Stimulated activated CD4-positive, alpha-beta T cell treated with anti-CD3 and anti-CD28 coated beads, Interleukin-12 subunit alpha, Interleukin-12 subunit beta, amount 100 ng/mL, for 48 hours (primary cell): ENCODE results near the gene TIGD1.
"Not testable (repeated sequence)": the region's sequence is repeated elsewhere in the genome, so short reads cannot be mapped to it uniquely, and the experiment has no call there.

Experiments
- DNase-seq, 3 donors: peaks; one replicate each; pipeline ENCODE4 v3.0.0-alpha.2; 2020; ENCODE audit warnings: low read depth in 2 of 3, low spot score in 1 of 3

The TIGD1 gene

DNA sequence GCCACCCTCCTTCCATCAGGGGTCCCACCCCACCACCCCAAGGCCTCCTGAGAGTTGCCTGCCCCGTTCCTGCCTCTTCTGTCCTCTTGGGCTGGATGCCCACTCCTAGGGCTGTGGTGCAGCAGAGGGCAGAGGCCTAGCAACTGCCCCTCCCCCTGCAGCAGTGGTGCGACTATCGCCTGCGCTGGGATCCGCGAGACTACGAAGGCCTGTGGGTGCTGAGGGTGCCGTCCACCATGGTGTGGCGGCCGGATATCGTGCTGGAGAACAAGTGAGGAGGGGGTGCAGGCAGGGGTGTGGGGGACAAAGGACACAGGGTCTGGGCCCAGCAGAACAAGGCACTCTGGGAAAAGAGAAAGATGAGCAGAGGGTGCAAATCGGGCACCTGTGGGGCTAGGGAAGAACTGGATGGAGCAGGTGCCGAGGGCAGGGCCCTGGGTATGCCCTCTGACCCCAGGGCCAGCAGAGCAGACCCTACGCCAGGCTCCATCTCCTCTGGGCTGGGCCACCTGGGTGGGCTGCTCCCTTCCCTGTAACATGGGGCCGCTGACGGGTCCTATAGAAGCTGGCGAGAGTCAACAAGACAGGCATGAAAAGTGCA is 9.8 kb downstream of the TIGD1 start:
- no peak for DNase-seq

DNA sequence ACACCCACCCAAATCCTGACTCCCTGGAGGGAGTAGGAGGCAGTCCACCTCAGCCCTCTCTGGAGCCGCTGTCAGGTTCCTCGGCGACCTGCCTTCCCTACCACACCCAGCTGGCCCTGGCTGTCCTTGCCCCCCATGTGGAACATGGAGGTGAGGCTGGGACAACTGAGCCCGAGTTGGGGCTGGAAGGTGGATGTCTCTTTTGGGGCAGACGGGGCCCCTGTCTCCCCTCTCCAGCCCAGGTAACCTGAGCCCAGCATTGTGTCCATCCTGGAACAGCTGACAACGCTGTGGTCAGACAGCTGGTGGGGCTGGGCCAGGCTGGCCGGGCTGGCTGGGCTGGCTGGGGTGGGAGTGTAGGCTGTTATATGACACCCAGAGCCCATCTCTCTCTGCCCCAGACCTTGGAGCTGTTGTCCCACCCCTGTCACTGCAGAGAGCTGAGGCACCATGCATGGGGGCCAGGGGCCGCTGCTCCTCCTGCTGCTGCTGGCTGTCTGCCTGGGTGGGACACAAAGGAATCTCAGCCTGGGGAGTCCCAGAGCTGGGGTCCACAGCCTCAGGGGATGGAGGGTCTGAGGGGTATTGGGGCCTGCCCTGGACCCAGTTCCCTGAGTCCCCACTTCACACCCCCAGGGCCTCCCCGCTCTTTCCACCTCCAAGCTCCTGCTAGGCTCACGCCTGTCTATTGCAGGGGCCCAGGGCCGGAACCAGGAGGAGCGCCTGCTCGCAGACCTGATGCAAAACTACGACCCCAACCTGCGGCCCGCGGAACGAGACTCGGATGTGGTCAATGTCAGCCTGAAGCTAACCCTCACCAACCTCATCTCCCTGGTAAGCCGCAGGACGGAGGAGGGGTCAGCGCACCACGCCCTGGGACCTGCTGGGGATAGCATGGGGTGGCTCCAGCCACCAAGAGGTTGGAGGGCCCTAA is 10.8 kb downstream of the TIGD1 start, which contains the start of gene CHRNG:
Gene CHRNG, plus strand, starts transcription at position 395 of the 934 bp plus-strand sequence. Its CDS starts 56 bp downstream, at position 451.
- no peak for DNase-seq

DNA sequence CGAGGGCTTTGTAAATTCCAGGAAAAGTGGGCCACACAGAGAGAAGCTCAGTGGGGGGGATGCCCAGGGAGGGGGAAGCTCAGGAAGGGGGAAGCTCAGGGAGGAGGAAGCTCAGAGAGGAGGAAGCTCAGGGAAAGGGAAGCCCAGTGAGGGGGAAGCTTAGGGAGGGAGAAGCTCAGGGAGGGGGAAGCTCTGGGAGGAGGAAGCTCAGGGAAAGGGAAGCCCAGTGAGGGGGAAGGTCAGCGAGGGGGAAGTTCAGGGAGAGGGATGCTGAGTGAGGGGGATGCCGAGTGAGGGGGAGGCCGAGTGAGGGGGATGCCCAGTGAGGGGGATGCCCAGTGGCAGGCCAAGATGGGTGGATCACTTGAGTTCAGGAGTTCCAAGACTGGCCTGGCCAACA is 11.7 kb downstream of the TIGD1 start:
- no peak for DNase-seq

DNA sequence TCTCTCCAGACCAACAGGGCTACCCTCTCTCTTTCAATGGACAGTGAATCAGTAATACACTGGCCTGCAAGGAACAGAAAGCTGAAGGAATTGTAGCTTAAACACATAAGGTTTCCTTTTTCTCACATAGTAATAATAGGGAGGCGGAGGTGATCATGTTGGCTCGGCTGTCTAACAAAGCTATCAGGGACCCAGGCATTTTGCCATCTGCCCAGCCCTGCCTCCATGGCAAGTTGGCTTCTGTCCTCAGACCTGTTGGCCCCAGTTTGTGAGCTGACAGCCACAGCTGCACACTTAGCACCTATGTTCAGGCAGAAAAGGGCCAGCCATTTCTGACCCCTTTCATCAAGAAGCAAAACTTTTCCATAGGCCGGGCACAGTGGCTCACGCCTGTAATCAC is 12.9 kb downstream of the TIGD1 start:
- DNase-seq: no peak

DNA sequence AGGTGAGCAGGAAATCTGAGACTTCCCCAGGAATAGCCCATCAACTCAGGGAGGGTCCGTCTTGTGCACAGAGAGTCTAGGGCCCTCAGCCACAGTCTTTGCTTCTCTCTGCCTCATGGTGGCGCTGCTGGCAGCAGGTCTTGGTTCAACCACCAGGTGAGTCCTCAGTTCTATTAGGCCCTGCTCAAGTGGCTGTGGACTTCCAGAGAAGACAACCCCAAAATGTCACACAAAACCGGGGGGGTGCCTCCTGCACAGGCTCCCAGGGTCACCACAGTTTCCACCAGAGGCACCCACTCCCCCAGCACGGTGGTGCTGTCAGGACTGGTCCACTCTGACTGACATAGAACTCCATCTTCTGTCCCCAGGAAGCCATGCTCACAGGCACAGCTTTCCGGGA is 13.3 kb downstream of the TIGD1 start:
- DNase-seq: no peak

DNA sequence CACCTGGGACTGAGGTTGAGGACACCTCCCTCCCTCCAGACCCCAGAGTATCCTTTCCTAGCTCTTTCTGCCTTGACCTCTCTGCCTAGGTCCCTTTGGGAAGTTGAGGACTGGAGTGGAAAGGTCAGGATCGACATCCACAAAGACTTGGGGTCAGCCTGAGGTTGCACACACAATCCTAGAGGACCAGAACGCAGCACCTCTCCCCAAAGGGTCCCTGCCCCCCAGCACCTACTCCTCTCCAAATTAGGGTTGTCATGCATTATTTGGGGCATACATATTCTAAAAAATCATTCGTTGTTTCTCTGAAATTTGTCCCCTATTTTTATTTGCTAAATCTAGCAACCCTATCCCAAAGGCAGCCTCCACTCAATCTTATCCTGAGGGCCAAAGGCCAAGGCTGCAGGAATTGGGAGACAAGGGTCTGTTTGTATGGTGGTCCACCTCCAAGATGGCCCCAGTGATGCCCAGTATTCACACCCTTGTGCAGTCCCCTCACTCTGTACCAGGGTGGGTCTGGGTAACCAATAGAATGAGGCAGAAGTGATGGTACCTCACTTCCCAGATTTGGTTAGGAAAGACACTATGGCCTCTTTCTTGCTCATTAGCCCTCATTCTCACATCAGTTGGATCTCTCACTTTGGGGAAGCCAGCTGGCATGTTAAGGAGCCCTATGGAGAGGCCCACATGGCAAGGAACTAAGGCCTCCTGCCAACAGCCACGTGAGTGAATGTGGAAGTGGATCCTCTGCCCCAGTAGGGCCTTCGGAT is 14.4 kb downstream of the TIGD1 start:
- no peak for DNase-seq

DNA sequence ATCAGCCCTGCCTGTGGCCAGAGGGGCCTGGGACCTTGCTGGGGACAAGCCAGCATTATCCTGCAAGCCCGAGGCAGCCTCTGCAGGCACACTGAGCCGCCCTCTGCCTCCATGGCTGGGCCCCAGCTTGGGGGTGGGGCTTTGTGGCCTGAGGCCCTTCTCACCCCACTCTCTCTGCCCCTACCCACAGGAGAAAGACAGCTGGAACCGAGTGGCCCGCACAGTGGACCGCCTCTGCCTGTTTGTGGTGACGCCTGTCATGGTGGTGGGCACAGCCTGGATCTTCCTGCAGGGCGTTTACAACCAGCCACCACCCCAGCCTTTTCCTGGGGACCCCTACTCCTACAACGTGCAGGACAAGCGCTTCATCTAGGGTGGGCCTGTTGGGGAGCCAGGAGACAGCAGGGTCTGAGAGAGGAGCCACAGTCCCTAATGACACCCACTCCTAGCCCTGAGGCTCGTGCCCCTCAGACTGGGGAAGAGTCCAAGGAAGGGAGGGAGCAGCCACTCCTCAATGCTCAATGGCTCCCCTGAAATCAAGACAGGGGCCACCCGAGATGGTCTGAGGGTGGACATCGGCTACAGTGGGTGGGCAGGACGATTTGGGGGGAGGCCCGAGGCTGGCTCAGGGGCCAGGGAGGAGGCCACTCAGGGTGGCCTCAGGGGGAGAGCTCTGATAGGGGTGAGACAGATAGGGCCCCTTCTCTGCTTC is 15.3 kb downstream of the TIGD1 start:
- DNase-seq: no peak

DNA sequence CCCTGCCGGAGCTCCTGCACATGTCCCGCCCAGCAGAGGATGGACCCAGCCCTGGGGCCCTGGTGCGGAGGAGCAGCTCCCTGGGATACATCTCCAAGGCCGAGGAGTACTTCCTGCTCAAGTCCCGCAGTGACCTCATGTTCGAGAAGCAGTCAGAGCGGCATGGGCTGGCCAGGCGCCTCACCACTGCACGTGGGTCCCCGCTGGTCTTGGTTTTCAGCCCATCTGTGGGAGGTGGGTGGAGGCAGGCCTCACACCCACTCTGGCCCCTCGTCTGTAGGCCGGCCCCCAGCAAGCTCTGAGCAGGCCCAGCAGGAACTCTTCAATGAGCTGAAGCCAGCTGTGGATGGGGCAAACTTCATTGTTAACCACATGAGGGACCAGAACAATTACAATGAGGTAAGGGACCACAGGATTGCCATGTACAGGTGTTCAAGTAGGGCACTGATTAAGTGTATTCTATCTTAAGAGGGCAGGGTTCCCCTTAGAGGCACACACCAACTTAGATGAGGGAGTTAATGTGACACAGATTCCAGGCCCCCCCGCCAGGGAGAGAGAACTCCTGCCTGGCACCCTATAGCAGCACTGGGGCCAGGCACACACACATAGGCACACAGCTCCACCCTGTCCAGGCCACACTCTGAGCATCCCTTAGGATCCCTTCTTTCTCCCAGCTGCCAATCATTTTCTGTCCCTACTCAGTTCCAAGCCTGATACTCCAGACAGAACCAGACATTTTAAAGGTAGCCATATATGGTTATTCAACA is 16.2 kb downstream of the TIGD1 start:
- DNase-seq: no peak

DNA sequence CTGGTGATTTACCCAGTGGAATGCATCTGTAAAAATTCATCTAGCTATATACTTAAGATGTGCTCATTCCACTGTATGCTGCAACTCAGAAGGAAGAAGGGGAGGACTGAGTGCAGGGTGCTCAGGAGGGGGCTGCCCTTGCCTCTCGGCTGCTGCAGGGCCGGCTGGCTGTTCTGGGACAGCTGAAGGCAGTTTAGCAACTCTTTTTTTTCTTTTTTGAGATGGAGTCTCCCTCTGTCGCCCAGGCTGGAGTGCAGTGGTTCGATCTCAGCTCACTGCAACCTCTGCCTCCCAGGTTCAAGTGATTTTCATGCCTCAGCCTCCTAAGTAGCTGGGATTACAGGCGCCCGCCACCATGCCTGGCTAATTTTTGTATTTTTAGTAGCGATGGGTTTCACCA is 17.5 kb downstream of the TIGD1 start:
- DNase-seq: not testable (repeated sequence)

DNA sequence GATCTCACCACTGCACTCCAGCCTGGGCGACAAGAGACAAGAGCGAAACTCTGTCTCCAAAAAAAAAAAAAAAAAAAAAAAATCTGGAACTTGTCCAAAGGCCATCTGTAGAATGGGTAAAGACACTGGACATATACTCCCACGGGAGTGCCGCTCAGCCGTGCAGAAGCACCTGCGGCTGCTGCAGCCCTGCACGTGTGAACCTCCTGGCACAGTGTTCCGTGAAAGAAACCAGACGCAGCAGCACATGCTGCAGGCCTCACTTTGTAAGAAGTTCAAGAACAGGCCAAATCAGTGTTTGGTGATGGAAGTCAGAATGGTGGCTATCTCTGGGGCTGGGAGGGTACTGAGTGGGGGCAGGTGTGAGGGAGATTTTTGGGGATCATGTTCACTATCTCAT is 17.9 kb downstream of the TIGD1 start:
- no peak for DNase-seq

DNA sequence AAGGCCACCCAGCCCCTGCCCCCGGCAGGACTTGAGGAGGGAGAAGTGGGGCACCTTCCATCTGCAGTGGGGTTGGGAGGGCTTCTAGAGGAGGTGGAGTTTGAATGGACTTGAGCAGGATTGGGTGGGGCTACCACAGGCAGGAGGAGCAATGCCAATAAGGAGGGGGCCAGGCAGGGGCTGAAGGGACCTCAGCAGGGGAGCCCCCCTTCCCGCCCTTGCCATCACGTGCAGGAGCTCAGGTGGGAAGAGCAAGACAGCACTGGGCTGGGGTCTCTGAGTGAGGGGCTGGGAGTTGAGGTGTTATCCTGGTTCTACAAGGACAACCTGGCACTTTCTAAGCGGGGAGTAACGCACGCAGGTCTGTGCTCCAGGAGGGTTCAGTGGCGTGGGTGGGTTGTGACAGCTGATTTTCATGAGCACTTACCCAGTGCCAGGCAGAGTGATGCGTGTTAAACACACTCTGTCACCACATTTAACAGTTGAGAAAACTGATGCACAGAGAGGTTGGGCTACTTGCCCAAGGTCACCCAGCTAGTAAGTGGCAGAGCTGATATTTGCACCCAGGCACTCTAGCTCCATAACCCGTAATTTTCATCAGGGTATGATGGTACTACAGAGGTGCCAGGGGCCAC is 19.6 kb downstream of the TIGD1 start:
- DNase-seq: no peak

DNA sequence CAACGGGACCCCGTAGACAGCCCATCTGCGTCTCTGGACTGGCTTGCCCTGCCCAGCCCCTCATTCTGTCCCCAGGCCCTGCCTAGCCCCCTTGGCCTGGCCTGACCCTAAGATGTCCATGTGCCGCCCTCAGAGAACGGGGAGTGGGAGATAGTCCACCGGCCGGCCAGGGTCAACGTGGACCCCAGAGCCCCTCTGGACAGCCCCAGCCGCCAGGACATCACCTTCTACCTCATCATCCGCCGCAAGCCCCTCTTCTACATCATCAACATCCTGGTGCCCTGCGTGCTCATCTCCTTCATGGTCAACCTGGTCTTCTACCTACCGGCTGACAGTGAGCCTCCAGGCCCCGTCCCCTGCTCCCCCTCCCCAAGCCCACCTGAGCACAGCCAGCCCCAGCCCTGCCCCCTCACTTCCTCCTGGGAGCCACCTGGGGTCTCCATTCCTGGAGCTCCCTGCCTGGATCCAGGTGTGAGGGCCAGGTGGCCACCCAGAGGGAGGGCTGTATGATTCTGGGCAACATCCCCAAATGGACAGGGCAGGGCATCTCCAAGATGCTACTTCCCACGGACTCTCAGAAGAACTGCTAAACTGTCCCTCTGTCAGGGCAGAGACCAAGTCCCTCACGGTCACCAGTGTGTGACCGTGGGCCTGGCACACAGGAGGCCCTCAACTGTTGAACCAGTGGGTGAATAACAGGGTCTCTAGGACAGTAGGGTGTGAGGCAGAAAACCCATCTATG is 20.4 kb downstream of the TIGD1 start:
- DNase-seq: no peak

DNA sequence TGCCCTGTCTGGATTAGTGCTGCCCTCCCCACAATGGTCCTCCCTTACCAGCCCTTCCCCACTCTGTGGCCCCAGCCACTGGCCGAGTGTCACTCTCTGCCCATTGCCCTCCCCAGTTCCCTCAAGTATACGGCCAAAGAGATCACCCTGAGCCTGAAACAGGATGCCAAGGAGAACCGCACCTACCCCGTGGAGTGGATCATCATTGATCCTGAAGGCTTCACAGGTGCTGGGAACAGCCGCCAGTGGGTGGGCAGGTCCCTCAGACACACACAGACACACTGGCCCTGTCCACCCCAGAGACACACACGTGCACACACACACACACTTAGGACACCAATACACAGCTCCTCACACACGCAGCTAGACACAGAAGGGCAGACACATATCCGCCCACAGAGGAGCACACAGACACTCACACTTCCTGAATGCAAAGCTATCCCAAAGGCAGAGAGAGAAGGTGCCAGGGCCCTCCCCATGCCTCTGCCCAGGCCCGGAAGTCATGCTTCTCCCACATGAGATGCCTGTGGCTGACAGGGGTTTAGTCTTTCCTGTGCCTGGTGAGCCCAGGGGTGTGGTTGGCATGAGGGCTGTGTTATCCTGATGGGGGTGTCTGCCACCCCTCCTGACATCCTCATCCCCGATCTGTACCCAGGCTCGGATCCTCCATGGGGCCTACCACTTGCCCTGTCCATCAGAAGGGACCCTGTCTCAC is 21.5 kb downstream of the TIGD1 start:
- DNase-seq: no peak

DNA sequence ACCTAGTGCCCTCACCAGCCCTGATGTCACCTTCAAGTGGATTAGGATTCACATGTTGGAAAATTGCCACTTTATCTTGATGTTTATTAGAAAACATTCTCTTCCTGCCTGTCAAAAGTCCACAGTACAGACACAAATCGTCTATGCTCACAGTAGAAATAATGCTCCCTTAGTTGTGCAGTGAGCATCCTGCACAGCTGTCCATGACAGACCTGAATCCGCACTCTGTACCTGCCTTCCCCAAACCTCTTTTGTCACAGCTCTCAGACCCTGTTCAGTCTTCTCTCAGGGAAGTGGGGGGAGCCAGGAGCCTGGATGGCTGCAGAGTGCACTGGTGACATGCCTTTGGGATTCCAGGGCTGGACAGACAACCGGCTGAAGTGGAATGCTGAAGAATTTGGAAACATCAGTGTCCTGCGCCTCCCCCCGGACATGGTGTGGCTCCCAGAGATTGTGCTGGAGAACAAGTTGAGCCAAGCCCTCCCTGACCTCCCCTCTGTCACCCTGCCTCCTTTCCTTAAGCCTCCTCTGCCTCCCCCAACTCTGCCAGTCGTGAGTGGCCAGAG is 22.4 kb downstream of the TIGD1 start:
- DNase-seq: no peak

DNA sequence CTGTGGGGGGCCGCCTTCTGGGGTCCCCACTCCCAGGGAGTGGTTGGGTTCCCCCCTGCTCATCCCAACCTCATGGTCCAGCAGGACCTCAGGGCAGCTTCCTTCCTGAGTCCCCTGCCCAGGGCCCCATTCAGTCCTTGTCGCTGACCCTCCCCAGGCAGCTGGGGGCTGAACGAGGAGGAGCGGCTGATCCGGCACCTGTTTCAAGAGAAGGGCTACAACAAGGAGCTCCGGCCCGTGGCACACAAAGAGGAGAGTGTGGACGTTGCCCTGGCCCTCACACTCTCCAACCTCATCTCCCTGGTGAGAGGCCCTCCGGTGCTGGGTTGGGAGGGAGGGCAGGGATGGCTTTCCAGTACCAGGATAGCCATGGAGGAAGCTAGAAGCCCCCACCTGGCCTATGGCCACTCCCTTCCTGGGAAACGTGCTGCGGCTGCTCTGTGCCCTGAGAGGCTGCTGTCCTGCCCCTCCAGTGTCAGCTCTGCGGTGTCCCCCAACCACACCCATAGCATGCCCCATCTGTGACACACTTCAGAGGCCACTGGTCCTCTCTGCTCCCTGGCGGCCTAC is 23.9 kb downstream of the TIGD1 start:
- no peak for DNase-seq

DNA sequence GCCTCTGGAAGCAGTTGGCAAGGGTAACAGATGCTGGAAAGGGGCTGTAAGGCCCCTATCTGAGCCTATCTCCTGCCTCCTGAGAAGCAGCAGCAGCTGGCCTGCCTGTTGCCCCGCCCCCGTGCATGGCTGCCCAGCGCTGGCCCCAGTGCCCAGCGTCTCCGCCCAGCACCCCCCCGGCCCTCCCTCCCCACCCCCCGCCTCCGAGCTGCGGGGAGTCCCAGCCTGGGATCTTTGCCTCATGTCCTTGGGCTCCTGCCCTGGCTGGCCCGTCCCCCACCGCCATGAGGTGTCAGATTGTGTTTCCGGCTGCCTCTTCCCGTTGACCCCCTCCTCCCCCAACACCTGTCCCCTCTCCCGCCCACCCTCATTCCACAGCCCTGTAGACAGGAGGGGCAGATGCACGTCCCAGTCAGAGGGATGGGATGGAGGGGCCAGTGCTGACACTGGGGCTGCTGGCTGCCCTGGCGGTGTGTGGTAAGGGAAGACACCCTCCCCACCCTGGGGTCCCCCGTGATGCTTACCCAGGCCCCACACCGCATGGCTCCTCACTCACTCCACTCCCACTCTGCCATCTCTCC is 24.5 kb downstream of the TIGD1 start, which contains the start of gene CHRND:
Gene CHRND, plus strand, starts transcription at position 370 of the 581 bp plus-strand sequence. Its CDS starts 56 bp downstream, at position 426.
- DNase-seq: no peak

DNA sequence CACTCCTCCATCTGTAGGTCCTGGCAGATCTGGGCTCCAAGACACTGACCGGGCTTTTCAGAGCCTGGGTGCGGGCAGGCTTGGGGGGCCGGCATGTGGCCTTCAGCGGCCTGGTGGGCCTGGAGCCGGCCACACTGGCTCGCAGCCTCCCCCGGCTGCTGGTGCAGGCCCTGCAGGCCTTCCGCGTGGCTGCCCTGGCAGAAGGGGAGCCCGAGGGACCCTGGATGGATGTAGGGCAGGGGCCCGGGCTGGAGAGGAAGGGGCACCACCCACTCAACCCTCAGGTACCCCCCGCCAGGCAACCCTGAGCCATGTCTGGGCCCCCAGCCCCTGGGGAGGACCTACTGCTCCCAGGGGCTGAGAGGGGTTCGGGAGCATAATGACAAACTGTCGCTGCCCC is 25.2 kb downstream of the TIGD1 start:
- DNase-seq: no peak
